Umbilical cord (tissue), 2 donors: ENCODE results near the gene ANKRD11. TPM values are rescaled to one million over a fixed set of nuclear protein-coding genes. Genes with fewer than 3 reads are reported as not detected.
"Not testable (repeated sequence)": the region's sequence is repeated elsewhere in the genome, so short reads cannot be mapped to it uniquely, and the experiment has no call there.

ENCODE experiments used
- DNase-seq: peaks from one replicate; pipeline ENCODE4 v3.0.0-alpha.2; 2015; ENCODE audit warnings: low spot score
- total RNA-seq: library from RNA; depleted of rRNA; stranded (reverse); fragments of >200 nt; gene quantifications from one replicate; pipeline ENCODE4 v1.2.3, GENCODE V29; 2014; ENCODE audit warnings: low replicate concordance; ENCODE audit not compliant: insufficient read depth

The ANKRD11 gene
- total RNA-seq, 1 donor from 2014 or later, result 43.8 TPM

DNA sequence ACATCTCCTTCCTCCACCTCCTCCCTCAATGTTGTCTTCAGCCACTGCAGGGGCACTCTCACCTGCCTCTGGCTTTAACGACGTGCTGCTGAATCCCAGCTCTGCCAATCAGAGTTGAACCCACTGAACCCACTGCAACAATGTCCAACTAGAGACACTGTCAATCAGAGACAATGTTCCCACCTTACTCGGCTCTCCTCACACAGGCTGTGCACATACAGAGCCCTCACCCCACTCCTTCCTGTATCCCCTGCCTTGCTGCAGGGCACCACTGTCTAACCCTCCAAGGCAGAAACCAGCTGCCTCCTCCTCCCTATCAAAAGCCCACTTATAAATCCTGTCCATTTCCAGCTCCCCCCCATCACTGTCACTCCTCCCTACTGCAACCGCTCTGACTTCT, 58.7 kb downstream of the ANKRD11 start:
- DNase-seq, result no peak

DNA sequence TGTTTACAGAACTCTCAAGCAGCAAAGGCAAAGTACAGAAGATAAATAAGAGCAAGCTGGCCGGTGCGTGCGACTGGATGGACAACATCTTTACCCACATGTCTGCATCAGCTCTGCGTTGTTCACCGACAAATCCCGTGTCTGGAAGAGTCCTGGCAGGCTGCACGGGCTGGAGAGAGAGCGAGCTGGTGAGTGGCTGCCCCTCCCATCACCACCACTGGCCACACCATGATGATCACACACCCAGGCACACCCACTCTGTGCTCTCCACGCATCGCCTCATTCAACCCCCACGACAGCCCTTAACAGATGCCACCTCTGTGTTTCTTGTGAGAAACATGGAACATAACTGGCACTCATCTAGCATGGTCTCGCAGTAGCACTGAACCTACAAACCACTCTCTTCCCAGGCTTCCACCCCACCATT, 59.2 kb downstream of the ANKRD11 start:
- peak; percentile 59 for DNase-seq

DNA sequence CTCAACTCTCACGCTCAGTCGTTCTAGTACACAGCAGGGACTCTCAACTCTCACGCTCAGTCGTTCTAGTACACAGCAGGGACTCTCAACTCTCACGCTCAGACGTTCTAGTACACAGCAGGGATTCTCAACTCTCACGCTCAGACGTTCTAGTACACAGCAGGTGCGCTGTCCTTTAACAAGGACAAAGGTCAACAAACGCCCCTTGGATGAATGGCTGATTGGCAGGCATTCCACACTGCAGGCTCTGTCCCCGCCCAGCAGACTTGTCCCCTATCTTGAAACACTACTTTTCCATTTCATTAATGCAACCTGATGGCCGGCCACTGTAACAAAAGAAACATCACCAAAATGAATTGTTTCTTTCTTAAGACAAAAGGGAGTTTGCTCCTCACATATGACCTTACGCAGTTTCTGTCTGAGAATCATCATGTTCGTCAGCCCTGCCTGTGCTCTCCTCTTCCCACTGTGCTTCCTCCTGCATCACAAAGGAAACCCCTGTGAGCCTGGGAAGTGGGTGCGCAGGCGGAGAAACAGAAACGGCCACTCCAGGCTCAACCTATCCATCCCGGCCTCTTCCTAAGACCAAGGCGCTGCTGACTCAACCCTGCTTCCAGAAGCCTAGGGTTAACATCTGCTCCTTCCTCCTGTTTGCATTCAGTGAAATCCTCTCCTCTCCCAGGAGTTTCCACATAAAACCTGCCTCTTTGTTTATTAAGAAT, 59.8 kb downstream of the ANKRD11 start:
- no peak for DNase-seq

DNA sequence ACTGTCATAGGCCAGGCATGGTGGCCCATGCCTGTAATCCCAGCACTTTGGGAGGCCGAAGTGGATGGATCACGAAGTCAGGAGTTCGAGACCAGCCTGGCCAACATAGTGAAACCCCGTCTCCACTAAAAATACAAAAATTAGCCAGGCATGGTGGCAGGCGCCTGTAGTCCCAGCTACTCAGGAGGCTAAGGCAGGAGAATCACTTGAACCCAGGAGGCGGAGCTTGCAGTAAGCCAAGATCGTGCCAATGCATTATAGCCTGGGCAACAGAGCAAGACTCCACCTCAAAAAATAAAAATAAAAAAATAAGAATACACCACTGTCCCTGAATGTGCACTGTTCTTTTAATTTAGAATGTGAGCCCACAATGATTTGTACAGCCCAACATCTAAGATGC, 61.8 kb downstream of the ANKRD11 start:
- DNase-seq, result not testable (repeated sequence)

DNA sequence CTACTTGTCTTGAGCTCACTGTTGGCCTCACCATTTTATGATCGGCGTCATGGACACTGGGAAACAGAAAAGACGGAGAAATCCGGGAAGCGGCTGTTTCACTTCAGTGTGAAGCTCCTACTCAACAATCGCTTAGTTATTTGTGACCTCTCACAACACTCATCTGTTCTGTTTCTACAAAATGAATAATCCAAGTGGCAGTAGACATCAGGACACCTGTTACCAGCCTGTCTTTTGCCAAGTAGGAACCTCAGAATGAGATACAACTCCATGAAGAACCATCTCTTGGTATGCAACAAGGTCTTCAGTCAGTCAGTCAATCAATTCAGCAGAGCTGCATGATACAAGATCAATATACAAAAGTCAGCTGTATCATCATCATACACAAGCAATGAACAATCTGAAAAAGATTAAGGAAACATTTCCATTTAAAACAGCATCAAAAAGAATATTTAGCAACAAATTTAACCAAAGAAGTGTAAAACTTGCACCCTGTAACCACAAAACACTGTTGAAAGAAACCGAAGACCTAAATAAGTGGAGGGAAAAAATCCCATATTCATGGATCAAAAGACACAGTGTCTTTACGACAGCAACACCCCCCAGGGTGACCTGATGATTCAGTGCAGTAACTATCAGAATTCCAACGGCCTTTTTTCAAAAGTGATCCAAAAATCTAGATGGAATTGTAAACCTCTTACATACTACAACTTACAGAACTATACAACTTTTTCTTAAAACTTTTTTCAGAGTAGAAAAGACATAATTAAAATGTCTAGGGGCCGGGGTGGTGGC, 63.4 kb downstream of the ANKRD11 start:
- no peak for DNase-seq

DNA sequence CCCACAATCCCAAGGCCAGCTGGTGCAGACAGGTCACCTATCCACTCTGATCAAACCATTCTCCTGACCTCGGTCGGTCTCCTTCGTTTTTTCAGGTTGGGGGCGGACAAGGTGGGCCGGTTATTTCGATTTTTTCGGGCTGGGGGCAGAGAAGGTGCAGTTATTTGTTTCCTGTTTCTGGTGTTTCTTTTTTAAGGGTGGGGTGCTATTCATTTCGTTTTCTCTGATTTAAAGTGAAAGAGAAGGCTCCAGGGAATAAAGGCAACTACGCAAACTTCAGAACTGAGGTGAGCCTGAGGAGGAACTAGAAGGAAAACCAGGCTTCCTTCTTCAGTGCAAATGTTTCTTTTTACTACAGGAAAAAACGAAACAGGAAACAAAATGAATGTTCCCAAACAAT, 64.8 kb downstream of the ANKRD11 start:
- DNase-seq, result no peak

DNA sequence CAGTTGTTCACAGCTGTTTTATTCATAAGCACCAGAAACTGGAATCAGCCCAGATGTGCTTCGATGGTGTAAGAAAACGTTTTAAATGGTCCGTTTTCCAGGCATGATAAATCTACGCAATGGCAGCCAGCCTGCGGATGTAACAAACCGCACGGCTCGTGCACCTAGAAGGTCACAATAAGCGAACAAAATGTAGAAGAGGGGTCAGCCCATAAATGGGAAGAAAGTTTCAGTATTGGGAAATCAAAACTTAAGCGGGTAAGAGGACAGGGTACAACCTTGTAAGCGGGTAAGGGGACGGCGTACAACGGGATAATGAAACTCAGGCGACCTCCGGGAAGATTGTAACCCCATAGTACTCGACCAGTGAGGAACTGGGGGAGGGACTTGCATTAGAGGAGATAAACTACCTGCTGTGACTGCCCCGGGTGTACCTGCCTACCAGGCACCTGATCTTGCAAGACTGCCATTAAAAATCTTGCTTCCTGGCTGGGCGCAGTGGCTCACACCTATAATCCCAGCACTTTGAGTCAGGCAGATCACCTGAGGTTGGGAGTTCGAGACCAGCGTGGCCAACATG, 66.6 kb downstream of the ANKRD11 start:
- DNase-seq, result no peak

DNA sequence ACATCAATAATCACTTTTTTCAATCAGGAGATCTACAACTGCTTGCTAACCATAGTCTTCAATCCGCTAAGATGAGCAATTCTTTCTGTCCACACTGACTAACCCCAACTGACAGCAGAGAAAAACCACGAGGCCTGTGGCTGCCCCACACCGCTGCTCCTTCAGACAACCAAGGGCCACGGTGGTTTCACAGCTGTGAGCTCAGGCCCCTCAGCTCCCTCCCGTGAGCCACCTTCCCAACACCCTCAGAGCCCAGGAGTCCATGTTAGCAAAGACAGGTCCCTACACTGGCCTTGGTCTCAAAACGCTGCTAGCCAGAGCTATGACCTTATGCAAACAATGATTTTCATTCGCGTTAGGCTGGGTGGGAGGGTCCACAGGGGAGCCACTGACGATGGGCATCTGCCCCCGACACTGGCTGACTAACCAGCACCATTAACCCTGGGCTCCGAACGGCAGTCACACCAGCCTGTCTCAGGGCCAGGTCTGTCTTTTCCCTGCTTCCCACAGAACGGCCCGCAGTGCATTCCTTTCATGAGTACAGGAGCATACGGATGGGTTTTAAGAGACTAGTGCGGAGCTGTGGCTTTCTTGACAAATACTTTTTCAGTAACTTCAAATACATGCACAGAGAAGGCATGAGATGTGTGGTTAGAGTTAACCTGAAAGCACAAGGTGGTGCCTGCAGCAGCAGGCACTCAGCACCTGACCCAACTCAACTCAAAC, 67.3 kb downstream of the ANKRD11 start:
- no peak for DNase-seq

DNA sequence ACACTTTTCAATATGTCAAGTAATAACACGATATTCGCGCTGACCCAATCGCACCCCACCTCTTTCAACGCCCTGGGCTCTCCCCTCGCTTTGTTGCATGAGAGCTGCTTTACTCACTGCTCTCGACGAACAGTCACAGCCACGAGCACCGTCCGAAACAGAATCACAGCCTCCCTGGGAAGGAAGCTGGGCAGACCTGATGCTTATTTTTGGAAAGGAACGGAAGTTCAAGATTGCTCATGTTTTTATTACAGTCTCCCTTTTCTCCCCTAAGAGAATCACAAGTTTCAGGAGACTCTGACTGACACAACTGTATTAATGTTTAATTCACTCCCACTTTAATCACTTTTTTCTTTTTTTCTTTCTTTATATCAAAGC, 67.8 kb downstream of the ANKRD11 start:
- no peak for DNase-seq

DNA sequence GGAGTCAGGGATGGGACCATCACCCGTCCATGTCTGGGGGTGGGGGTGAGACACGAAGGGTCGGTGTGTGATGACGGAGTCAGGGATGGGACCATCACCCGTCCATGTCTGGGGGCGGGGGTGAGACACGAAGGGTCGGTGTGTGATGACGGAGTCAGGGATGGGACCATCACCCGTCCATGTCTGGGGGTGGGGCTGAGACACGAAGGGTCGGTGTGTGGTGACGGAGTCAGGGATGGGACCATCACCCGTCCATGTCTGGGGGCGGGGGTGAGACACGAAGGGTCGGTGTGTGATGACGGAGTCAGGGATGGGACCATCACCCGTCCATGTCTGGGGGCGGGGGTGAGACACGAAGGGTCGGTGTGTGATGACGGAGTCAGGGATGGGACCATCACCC, 69.1 kb downstream of the ANKRD11 start:
- DNase-seq, result not testable (repeated sequence)

DNA sequence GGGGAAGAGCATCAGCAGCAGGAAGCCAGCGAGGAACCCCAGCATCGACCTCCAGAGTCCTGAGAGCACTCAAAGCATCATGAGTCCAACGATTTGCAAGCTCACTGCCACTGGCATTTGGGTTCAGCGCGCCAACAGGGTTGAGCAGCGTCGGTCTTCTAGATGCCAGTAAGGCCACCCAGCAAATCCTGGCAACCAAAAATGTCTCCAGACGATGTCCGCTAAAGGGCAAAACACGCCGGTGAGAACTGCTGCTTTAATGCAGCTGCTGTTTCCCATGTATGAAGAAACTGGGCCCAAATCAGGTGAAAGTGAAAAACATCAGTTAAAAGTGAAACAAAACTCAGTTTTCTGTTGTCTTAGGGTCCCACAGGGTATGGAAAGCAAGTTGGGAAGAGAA, 70.2 kb downstream of the ANKRD11 start:
- DNase-seq, result no peak

DNA sequence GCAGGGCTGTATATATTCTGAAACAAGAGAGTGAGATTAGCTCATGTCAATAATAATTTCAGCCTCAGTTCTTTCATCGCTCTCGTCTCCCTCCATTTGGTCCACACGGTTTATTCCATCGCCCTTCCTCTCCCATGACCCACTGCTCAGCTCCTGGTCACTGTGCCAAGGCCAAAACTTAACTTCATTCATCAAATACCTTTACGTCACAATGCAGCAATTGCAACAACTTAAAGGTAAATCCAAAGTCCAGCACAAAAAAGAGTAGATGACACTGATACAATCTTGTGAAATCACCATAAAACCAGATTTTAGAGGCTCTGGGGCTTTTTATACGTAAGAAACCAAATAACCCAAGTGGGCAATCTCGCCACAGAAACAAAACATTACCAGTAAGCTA, 72.0 kb downstream of the ANKRD11 start:
- DNase-seq, result no peak

DNA sequence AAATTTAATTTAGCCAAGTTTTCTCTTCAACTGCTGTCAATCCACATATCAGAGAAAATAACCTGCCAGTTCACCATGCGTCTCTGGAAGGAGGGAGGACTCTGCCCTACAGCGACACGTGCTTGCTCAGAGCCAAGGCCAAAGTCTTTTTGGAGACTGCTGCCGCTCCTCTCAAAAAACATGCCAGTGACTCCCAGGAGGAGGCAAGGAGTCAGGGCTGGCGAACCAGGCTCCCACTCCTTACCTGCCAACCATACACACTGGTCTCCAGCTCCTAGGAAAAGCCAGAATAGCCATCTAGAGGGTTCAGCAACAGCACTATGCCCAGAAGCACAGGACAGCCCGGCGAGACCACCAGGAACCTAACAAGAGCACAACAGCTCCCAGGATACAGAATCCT, 73.0 kb downstream of the ANKRD11 start:
- DNase-seq, result no peak

DNA sequence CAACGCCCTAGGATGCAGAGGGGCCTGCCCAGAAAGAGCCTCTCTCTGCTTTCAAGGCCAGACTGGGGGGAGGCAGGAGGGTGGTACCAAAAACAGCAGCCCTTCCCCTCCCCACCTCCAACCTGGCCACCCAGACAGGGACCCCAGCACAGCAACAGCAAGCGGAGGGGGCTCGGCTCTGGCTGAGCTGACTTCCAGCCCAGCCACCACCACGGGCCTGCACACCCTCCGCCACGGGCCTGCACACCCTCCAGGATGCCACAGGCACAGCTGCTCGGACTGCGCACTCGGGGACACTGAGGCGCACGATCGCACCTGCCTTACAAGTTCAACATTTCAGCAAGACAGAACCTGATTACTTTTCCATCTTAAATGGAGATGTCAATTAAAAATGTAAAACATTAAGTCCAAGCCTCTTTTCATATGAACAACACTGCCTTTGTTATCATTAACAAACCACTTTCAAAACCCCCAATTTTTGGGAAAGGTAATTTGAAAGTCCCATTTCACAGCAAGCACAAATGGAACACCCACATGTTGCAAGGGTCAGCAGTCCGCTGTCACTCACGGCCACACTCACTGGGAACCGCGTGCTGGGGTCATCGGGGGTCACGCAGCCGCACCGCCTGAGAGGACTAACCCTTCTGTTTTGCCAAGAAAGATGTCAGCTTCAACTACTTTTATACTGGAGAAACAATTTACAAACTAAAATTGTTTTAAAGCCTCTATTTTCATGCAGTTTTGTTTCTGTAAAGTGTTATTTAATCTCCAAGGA, 76.4 kb downstream of the ANKRD11 start:
- DNase-seq, result no peak

DNA sequence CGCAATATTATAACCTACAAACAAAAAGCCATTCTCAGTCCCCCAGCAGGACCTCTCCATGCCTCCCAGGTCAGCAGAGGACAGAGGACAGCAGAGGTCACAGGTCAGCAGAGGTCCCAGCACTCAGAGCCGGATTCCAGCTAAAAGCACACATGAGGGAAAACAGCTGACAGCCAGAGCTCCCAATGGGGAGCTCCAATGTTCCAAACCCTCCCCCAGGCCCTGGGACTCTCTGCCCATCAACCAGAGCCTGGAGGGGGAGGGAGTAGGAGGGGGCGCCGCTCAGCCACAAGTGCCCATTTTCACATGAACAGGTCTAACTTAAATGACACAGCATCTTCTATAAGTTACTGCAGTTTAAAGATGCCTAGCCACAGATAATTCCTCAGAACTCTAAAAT, 77.5 kb downstream of the ANKRD11 start:
- DNase-seq, result no peak

DNA sequence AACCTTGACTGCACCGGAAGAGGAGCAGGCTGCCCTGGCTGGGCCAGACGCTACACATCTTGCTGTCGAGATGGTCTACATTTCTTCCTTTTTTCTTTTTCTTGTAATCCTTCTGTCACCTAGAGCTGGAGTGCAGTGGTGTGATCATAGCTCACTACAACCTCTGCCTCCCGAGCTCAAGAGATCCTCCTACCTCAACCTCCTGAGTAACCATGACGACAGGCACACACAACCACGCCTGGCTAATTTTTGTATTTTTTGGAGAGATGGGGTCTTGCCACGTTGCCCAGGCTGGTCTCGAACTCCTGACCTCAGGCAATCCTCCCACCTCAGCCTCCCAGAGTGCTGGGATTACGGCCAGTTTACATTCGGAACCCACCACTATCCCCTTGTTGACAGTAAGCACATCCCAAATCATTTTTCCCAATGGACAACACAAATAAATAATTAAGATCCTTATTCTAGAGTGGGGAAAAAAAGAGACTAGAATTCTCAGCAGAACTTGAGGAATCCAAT, 79.0 kb downstream of the ANKRD11 start:
- DNase-seq, result no peak

DNA sequence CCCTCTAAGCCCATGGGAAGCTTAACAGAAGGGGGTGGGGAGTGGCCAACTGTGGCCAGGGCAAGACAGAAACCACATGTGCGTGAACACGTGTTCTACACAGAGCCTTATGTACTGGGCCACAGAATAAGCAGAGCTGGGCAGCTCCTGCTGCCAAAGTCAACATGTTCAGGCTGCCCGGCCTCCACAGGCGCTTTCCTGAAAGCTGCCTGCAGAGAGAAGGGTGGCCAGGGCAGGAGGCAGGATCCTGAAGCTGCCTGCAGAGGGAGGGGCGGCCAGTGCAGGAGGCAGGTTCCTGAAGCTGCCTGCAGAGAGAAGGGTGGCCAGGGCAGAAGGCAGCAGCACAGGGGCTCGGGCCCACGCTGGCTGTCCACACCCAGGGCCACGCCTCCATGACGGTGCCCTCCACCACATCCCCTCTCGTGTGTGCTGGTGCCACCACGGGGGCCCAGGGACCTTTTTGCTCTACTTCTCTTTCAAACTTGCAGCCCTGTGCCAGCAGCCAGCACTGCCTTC, 79.5 kb downstream of the ANKRD11 start:
- peak; percentile 87 for DNase-seq

DNA sequence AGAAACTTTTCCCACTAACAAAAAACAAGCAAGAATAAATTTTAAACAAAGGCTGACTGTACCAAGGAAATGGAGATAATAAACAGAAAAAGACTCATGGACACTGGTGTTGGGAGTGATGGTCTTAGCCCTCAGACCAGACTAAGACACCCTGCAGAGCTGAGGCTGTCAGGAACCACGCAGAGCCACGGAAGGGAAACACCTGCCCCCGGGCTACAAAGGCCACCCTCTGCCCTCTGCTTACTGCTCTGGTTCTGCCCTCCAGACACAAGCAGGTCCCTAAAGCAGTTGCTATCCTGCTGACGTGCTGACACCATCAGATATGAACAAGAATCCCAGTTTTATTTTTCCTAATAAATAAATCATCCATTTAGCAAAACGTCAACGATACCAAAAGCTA, 80.0 kb downstream of the ANKRD11 start:
- DNase-seq, result no peak

DNA sequence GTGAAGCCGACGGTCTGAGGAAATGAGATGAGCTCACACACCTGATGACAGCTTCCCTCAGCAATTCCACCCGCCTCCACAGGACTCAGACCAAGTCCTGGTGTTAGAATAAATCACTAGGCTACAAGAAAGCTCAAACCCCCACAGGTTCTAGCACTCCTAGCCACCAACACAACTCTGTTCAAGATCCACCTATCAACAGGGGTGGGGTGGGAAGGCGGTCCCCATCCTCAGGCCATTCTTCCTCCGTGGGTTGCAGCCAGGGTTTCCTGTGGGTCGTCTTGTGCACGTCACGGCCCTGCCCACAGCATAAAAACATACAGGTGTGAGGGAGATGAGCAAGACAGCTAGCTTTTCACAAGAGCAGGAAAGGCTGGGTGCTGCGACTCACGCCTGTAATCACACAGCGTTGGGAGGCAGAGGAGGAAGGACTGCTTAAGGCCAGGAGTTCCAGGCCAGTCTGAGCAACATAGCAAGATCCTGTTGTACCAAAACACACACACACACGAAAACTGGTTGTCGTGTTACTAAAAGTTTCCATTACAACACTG, 81.1 kb downstream of the ANKRD11 start:
- DNase-seq, result no peak

DNA sequence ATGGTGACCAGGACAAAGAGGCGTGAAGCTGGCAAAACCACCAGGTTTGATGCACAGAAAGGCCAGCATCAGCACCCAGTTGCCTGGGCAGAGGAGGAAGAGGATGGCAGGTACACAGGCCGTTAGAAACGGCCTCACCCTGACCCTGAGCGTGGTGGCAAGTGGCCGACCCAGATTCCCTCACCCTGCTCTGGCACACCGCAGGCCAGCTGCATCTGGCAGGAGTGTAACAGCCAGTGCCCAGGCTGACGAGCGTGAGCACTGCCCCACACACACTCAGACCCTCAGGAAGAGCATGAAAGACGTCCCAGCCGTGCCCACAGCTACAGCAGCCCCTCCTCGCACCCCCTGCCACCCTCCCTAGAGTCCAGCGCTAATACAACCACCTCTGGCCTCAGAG, 82.0 kb downstream of the ANKRD11 start:
- DNase-seq, result no peak

DNA sequence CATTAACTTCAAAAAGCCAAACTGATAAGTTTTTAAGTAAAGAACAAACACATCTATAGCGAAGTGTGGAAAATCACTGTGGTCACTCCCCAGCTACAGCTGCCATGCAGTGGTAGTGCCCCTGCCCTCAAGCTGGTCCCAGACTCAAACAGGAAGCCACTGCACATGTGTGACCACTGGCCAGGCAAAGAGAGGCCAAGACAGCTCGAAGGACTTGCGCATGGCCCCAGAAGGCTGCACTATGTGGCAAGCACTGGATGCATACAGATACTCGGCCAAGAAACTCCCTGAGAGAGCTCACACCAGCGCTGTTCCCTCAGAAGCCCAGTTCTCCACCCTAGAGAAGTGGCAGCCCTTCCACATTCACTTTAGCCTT, 82.4 kb downstream of the ANKRD11 start:
- DNase-seq, result no peak
